Psoas muscle (tissue), 8 donors: ENCODE results near the gene TRAPPC2B. TPM values are rescaled to one million over a fixed set of nuclear protein-coding genes. Genes with fewer than 3 reads are reported as not detected.
A peak's percentile ranks its signal among the peaks of the same experiment; 100 is the strongest.

Experiments used
- ATAC-seq, 4 donors: fragments of 200-7000 bp; cut with Tn5 transposase; one replicate each; pipeline ENCODE4 v1.9.1; 2020; ENCODE audit warnings: moderate library complexity in 3 of 4, mild to moderate bottlenecking in 2 of 4
- DNase-seq, 2 donors: peaks; one replicate each; pipeline ENCODE4 v3.0.0-alpha.2; 2020
- H3K27ac ChIP-seq: fragments of 200-600 bp; one replicate; pipeline ENCODE4 v1.8.0; 2022
- H3K27me3 ChIP-seq, 3 donors: fragments of 200-600 bp in 1 of 3; one replicate each; pipeline versions ENCODE4 v1.6.1 to v1.8.0; 2013 to 2022; ENCODE audit warnings: low read length in 2 of 3, mild to moderate bottlenecking in 2 of 3, moderate library complexity in 1 of 3; ENCODE audit not compliant: insufficient read depth in 3 of 3
- H3K36me3 ChIP-seq, 2 donors: fragments of 200-600 bp in 1 of 2; one replicate each; pipeline versions ENCODE4 v1.6.1 to v1.8.0; 2013 to 2022; ENCODE audit warnings: low read depth in 1 of 2, mild to moderate bottlenecking in 1 of 2, moderate library complexity in 1 of 2; ENCODE audit not compliant: insufficient read depth in 1 of 2
- H3K4me1 ChIP-seq: fragments of 200-600 bp; one replicate; pipeline ENCODE4 v1.8.0; 2022
- H3K4me3 ChIP-seq: fragments of 200-600 bp; one replicate; pipeline ENCODE4 v1.8.0; 2022; ENCODE audit warnings: mild to moderate bottlenecking
- H3K9me3 ChIP-seq: fragments of 200-600 bp; one replicate; pipeline ENCODE4 v1.8.0; 2022
- WGBS, 3 donors: extraction: QIAGEN DNeasy Blood & Tissue Kit; methylation state at CpG; one replicate each; pipeline versions ENCODE4 v1.1.6 to v1.1.7; 2013; 5-methylcytosine and 5-hydroxymethylcytosine counted together
- intact Hi-C, 2 donors: fragments of 100-400 bp; cut with DNase I; formaldehyde crosslinking; loops; one replicate each; pipeline versions ENCODE4 v1.11.0 to v1.14.2; 2022
- long read RNA-seq, 2 donors: library from polyadenylated mRNA; unstranded; transcript quantifications; one replicate each; pipeline ENCODE4 v2.0.0, GENCODE V29; 2021
- polyA plus RNA-seq, 3 donors: library from polyadenylated mRNA; stranded (reverse); fragments of 200-250 nt; gene quantifications; one replicate each; pipeline ENCODE4 v1.2.3, GENCODE V29; 2013
- total RNA-seq, 4 donors: library from RNA; stranded (reverse); fragmentation: NEBNext Ultra II Directional in 2 of 4; extraction: Animal tissue kit (Norgen Biotek cat#: 25700) in 2 of 4; gene quantifications; one replicate each; pipeline versions ENCODE4 v1.2.1 to v1.2.4, GENCODE V29; 2021 to 2023
- TF ChIP-seq, protein P1 (sequence below): fragments of 200-600 bp; IDR thresholded peaks from one replicate; pipeline ENCODE4 v1.8.0; 2022; ENCODE audit warnings: antibody characterized with exemption
- donor health status: healthy with polysubstance abuse.
- donor health status: DM: no; HTN: no; CAD: no; lungs with moderate emphysema.
- donor health status: Bipolar disorder and iron deficiency.
- donor health status: healthy.
- donor health status: DM: yes; HTN: yes; CAD: no.
- donor health status: DM: no; HTN: no; CAD: no.
- donor health status: DM: no; HTN: no; CAD: no.
- donor health status: DM: yes; HTN: yes; CAD: no.

Gene TRAPPC2B
- total RNA-seq (10 to 100 TPM; 12.6 to 21.3 (median 17.5) TPM), polyA plus RNA-seq (10 to 100 TPM; 30.9 to 78.7 (median 38.9) TPM)
- long read RNA-seq, donor 1, transcript TRAPPC2B-201 (2 exons, 732 nt) = major isoform, 11 of 12 reads
- long read RNA-seq, donor 1, partial matches to known transcripts = 0 of 12 reads
- long read RNA-seq, donor 1, other reads (novel, unspliced or antisense) = 0 of 12 reads
- long read RNA-seq, donor 2, transcript TRAPPC2B-201 (2 exons, 732 nt) = major isoform, 28 of 28 reads
- long read RNA-seq, donor 2, partial matches to known transcripts = 0 of 28 reads
- long read RNA-seq, donor 2, other reads (novel, unspliced or antisense) = 0 of 28 reads

DNA sequence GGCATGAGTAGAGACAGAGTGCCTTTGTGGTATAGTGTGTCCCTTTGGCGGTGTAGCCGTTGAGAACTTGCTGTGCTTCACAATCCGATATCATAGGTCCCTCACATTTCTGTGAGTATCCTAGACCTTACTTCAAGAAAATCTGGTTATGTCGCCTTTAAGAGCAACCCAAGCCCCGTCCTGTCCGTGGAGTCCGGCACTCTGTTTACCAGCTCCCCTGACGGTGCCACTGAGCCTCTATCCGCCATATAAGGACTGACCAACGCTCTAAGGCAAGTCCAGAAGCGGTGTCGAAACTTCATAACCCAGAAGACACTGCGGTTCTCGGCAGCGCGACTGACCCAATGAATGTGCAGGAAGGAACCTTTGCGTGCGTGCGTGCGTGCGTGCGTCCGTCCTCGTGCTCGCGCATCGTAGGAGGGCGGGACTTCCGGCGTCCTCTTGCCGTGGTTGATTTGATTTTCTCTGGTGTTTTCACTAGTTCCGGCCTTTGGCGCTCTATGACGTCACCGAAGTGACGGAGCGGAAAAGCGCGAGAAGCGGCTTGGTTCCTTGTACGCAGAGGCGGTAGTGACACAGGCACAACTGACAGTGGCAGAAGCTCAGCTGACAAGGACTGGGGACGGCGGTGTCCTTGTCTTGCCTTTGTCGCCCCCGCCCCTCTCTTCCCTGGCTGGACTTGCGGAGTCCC, at the start of gene TRAPPC2B, which contains the start of gene ZNF547:
TSS of gene TRAPPC2B (plus strand) at position 555 of the 691 bp plus-strand sequence. CDS start 1,283 bp downstream, outside the sequence.
TSS of gene ZNF547 (plus strand) at position 555 of the 691 bp plus-strand sequence. CDS start 5,005 bp downstream, outside the sequence.
- peaks cover 7 to 26% of the 10 kb centered on the region in 2 donors for H3K36me3 ChIP-seq
- no peaks in the 10 kb centered on the region for H3K4me1 ChIP-seq
- H3K27ac ChIP-seq = peak within 1 kb of the TSS; percentile 98
- no peaks in the 10 kb centered on the region for H3K27me3 ChIP-seq
- ATAC-seq = peak; percentile 94 to 96 (median 95)
- WGBS, 3 donors = 0 to 1% (median 1%) methylated on average over 46 to 47 of the region's 47 CpGs
- H3K9me3 ChIP-seq = no peaks in the 10 kb centered on the region
- peak within 1 kb of the TSS; percentile 91 for H3K4me3 ChIP-seq
- DNase-seq = peak; percentile 99 to 100
- intact Hi-C loops = loop anchor here in 1 of 2 donors (1.0 kb wide), 1 partner anchor 83 kb away; the partner anchor contains the start of gene ZNF460
- TF ChIP-seq, protein P1, sequence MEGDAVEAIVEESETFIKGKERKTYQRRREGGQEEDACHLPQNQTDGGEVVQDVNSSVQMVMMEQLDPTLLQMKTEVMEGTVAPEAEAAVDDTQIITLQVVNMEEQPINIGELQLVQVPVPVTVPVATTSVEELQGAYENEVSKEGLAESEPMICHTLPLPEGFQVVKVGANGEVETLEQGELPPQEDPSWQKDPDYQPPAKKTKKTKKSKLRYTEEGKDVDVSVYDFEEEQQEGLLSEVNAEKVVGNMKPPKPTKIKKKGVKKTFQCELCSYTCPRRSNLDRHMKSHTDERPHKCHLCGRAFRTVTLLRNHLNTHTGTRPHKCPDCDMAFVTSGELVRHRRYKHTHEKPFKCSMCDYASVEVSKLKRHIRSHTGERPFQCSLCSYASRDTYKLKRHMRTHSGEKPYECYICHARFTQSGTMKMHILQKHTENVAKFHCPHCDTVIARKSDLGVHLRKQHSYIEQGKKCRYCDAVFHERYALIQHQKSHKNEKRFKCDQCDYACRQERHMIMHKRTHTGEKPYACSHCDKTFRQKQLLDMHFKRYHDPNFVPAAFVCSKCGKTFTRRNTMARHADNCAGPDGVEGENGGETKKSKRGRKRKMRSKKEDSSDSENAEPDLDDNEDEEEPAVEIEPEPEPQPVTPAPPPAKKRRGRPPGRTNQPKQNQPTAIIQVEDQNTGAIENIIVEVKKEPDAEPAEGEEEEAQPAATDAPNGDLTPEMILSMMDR = no peak

DNA sequence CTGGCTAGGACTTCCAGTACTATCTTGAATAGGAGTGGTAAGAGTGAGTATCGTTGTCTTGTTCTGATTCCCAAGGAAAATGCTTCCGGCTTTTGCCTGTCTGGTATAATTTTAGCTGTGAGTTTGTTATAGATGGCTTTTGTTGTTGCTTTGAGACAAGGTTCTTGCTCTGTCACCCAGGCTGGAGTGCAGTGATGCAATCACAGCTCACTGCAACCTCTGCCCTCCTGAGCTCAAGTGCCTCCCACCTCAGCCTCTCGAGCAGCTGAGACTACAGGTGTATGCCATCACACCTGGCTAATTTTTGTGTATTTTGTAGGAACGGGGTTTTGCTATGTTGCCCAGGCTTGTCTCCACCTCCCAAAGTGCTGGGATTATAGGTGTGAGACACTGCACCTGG, 49.2 kb upstream of the TRAPPC2B start:
- TF ChIP-seq, protein P1 = no peak
- WGBS, 3 donors = 74 to 81% (median 76%) methylated on average over 4 of the region's 4 CpGs
- H3K4me3 ChIP-seq = no peak overlapping the region
- H3K27ac ChIP-seq = no peak overlapping the region
- no peaks in the 10 kb centered on the region for H3K9me3 ChIP-seq
- H3K36me3 ChIP-seq = no peaks in the 10 kb centered on the region
- no peak for DNase-seq
- ATAC-seq = no peak
- intact Hi-C loops = no loop called here
- H3K27me3 ChIP-seq = peaks cover 0 to 3% (median 0%) of the 10 kb centered on the region in 3 donors
- no peaks in the 10 kb centered on the region for H3K4me1 ChIP-seq

DNA sequence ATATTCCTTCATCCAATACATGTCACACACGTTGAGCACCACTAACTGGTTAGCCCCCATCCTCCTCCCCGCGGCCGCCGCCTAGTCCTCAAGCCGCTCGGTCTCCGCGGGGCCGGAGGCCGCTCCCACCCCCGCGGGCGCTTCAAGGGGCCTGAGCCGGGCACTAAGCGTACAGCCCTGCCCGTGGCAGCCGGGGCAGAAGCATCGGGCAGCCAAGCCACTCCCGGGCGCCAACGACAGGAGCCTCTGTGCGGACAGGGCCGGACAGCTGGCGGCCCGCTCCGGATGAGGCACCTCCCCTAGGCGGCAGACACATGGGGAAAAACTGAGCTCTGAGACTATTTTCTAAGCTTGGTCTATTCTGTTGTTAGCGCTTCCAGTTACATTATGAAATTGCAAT, 45.8 kb upstream of the TRAPPC2B start:
- intact Hi-C loops = loop anchor here (2.0 to 5.0 kb wide), 2 partner anchors 15 to 35 kb away; partner anchors contain the start of gene ZNF460 (in 1 of the 2)
- peak; percentile 50 to 66 (median 60) for ATAC-seq
- TF ChIP-seq, protein P1 = no peak
- H3K27ac ChIP-seq = peak overlapping the region; percentile 32
- WGBS, 3 donors = 6 to 19% (median 14%) methylated on average over 29 of the region's 29 CpGs
- H3K4me1 ChIP-seq = peaks cover 12% of the 10 kb centered on the region
- peak; percentile 27 to 71 for DNase-seq
- peak overlapping the region; percentile 54 for H3K4me3 ChIP-seq
- H3K27me3 ChIP-seq = peaks cover 0 to 3% (median 0%) of the 10 kb centered on the region in 3 donors
- no peaks in the 10 kb centered on the region for H3K9me3 ChIP-seq
- H3K36me3 ChIP-seq = no peaks in the 10 kb centered on the region

DNA sequence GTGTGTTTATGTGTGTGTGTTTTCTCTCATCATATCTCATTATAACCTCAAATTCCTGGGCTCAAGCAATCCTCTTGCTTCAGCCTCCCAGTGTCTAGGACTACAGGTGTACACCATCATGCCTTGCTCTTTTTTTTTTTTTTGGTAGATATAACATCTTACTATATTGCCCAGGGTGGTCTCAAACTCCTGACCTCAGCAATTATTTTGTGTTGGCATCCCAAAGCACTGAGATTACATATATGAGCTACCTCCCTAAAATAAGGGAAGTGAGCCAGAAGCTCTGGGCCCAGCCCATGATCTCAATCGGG, 43.5 kb upstream of the TRAPPC2B start:
- Histone ChIP-seq H3K9me3 (no peaks in the 10 kb centered on the region), H3K4me1 (peaks cover 12% of the 10 kb centered on the region), H3K36me3 (peaks cover 0 to 17% of the 10 kb centered on the region in 2 donors), H3K27me3 (peaks cover 0 to 3% (median 0%) of the 10 kb centered on the region in 3 donors), H3K4me3 (peak overlapping the region; percentile 84), H3K27ac (peak overlapping the region; percentile 92)
- intact Hi-C loops = loop anchor here (1.0 to 10.0 kb wide), 4 partner anchors 31 to 75 kb away; partner anchors contain the start of genes ZNF460 (in 2 of the 2), ZNF304 (in 1 of the 2) and ZNF805 (in 1 of the 2)
- peak in 3 of 4 donors; percentile 39 to 41 (median 39) for ATAC-seq
- 0% methylated on average over 1 of the region's 1 CpG for WGBS, 3 donors
- TF ChIP-seq, protein P1 = no peak
- DNase-seq = no peak
